Measurements from ENCODE around the gene TVP23A. TPM values are rescaled to one million over a fixed set of nuclear protein-coding genes. Genes with fewer than 3 reads are reported as not detected.

The TVP23A gene
- total and polyA plus RNA-seq, 10 of the 15 experiments (the other 5 are each of a cell fraction or from before 2014, with no cell fraction given): 1.1 to 6.4 (median 2.2) TPM

DNA sequence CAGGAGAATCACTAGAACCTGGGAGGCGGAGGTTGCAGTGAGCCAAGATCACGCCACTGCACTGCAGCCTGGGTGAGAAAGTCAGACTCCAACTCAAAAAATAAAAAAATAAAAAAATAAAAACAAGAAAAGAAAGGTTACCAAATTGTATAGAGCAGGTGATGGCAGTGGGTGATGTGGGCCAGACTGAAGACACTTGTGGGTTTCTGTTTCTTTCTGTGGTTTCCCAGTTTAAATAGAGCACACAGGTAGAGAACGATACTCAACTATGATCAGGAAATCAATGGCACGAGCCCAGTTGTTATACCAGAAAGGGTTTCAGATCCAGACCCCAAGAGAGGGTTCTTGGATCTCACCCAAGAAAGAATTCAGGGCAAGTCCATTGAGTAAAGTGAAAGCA is 42.3 kb downstream of the TVP23A start (continued):
- TF ChIP-seq, protein P1, sequence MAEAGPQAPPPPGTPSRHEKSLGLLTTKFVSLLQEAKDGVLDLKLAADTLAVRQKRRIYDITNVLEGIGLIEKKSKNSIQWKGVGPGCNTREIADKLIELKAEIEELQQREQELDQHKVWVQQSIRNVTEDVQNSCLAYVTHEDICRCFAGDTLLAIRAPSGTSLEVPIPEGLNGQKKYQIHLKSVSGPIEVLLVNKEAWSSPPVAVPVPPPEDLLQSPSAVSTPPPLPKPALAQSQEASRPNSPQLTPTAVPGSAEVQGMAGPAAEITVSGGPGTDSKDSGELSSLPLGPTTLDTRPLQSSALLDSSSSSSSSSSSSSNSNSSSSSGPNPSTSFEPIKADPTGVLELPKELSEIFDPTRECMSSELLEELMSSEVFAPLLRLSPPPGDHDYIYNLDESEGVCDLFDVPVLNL (IDR thresholded peaks at IDR 0.05; ENCODE audit: low read depth, low read length): no peak
- peak; percentile 77 for TF ChIP-seq RAD51 (IDR thresholded peaks at IDR 0.05)
- TF ChIP-seq POLR2AphosphoS2 (IDR thresholded peaks at IDR 0.05; ENCODE audit: low read depth, low read length): no peak
- TF ChIP-seq DPF2 (IDR thresholded peaks at IDR 0.05): peak; percentile 64; the same call in 1 of the 2 replicates
- TF ChIP-seq POLR2AphosphoS5 (IDR thresholded peaks at IDR 0.05; ENCODE audit: low read length): no peak
- TF ChIP-seq RUNX3 (IDR thresholded peaks at IDR 0.05; ENCODE audit: low read length): peak; percentile 98
- TF ChIP-seq, protein P2, sequence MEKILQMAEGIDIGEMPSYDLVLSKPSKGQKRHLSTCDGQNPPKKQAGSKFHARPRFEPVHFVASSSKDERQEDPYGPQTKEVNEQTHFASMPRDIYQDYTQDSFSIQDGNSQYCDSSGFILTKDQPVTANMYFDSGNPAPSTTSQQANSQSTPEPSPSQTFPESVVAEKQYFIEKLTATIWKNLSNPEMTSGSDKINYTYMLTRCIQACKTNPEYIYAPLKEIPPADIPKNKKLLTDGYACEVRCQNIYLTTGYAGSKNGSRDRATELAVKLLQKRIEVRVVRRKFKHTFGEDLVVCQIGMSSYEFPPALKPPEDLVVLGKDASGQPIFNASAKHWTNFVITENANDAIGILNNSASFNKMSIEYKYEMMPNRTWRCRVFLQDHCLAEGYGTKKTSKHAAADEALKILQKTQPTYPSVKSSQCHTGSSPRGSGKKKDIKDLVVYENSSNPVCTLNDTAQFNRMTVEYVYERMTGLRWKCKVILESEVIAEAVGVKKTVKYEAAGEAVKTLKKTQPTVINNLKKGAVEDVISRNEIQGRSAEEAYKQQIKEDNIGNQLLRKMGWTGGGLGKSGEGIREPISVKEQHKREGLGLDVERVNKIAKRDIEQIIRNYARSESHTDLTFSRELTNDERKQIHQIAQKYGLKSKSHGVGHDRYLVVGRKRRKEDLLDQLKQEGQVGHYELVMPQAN (conservative IDR thresholded peaks at IDR 0.05): no peak
- TF ChIP-seq NFXL1 (IDR thresholded peaks at IDR 0.05; ENCODE audit: borderline replicate concordance): no peak
- TF ChIP-seq, protein P3, sequence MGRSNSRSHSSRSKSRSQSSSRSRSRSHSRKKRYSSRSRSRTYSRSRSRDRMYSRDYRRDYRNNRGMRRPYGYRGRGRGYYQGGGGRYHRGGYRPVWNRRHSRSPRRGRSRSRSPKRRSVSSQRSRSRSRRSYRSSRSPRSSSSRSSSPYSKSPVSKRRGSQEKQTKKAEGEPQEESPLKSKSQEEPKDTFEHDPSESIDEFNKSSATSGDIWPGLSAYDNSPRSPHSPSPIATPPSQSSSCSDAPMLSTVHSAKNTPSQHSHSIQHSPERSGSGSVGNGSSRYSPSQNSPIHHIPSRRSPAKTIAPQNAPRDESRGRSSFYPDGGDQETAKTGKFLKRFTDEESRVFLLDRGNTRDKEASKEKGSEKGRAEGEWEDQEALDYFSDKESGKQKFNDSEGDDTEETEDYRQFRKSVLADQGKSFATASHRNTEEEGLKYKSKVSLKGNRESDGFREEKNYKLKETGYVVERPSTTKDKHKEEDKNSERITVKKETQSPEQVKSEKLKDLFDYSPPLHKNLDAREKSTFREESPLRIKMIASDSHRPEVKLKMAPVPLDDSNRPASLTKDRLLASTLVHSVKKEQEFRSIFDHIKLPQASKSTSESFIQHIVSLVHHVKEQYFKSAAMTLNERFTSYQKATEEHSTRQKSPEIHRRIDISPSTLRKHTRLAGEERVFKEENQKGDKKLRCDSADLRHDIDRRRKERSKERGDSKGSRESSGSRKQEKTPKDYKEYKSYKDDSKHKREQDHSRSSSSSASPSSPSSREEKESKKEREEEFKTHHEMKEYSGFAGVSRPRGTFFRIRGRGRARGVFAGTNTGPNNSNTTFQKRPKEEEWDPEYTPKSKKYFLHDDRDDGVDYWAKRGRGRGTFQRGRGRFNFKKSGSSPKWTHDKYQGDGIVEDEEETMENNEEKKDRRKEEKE (IDR thresholded peaks at IDR 0.05): no peak
- TF ChIP-seq EZH2 (IDR thresholded peaks at IDR 0.05; ENCODE audit: borderline replicate concordance, control insufficient read depth, low read depth, low read length): no peak
- TF ChIP-seq CEBPB (IDR thresholded peaks at IDR 0.05; ENCODE audit: borderline replicate concordance in 1 of 2, low read depth in 2 of 2, low read length in 2 of 2): peak in 1 of 2 experiments; percentile 83; a peak in 1 of 4 replicates
- TF ChIP-seq, protein P4, sequence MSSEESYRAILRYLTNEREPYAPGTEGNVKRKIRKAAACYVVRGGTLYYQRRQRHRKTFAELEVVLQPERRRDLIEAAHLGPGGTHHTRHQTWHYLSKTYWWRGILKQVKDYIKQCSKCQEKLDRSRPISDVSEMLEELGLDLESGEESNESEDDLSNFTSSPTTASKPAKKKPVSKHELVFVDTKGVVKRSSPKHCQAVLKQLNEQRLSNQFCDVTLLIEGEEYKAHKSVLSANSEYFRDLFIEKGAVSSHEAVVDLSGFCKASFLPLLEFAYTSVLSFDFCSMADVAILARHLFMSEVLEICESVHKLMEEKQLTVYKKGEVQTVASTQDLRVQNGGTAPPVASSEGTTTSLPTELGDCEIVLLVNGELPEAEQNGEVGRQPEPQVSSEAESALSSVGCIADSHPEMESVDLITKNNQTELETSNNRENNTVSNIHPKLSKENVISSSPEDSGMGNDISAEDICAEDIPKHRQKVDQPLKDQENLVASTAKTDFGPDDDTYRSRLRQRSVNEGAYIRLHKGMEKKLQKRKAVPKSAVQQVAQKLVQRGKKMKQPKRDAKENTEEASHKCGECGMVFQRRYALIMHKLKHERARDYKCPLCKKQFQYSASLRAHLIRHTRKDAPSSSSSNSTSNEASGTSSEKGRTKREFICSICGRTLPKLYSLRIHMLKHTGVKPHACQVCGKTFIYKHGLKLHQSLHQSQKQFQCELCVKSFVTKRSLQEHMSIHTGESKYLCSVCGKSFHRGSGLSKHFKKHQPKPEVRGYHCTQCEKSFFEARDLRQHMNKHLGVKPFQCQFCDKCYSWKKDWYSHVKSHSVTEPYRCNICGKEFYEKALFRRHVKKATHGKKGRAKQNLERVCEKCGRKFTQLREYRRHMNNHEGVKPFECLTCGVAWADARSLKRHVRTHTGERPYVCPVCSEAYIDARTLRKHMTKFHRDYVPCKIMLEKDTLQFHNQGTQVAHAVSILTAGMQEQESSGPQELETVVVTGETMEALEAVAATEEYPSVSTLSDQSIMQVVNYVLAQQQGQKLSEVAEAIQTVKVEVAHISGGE (CRISPR knock-in tag; IDR thresholded peaks at IDR 0.05): no peak
- TF ChIP-seq RCOR1 (conservative IDR thresholded peaks at IDR 0.05; ENCODE audit: low read depth, low read length): no peak
- TF ChIP-seq SPI1 (IDR thresholded peaks at IDR 0.05; ENCODE audit: borderline replicate concordance, insufficient read depth, low read depth, low read length): no peak
- no peak for TF ChIP-seq EGR1 (IDR thresholded peaks at IDR 0.05; ENCODE audit: borderline replicate concordance in 1 of 2, low read depth in 2 of 2, low read length in 2 of 2)
- TF ChIP-seq, protein P5, sequence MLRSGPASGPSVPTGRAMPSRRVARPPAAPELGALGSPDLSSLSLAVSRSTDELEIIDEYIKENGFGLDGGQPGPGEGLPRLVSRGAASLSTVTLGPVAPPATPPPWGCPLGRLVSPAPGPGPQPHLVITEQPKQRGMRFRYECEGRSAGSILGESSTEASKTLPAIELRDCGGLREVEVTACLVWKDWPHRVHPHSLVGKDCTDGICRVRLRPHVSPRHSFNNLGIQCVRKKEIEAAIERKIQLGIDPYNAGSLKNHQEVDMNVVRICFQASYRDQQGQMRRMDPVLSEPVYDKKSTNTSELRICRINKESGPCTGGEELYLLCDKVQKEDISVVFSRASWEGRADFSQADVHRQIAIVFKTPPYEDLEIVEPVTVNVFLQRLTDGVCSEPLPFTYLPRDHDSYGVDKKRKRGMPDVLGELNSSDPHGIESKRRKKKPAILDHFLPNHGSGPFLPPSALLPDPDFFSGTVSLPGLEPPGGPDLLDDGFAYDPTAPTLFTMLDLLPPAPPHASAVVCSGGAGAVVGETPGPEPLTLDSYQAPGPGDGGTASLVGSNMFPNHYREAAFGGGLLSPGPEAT (IDR thresholded peaks at IDR 0.05; ENCODE audit: low read depth): peak; percentile 95
- no peak for TF ChIP-seq HDAC6 (IDR thresholded peaks at IDR 0.05; ENCODE audit: unreplicated experiment)
